Liver (tissue), 9 donors: ENCODE results near the gene GLT1D1. TPM values are rescaled to one million over a fixed set of nuclear protein-coding genes. Genes with fewer than 3 reads are reported as not detected.
"Not testable (repeated sequence)": the region's sequence is repeated elsewhere in the genome, so short reads cannot be mapped to it uniquely, and the experiment has no call there.

Source experiments
- DNase-seq: peaks from one replicate; pipeline ENCODE4 v3.0.0-alpha.2; 2017; ENCODE audit warnings: low spot score
- H3K27ac ChIP-seq, 2 donors: one replicate each; pipeline ENCODE4 v1.7.0; 2013; ENCODE audit warnings: inconsistent platforms in 2 of 2, low read length in 2 of 2, control low read depth in 1 of 2, low read depth in 1 of 2, mild to moderate bottlenecking in 1 of 2
- H3K27me3 ChIP-seq, 4 donors: one replicate each; pipeline versions ENCODE4 v1.6.1 to v1.7.0; 2013; ENCODE audit warnings: low read length in 3 of 4, inconsistent platforms in 1 of 4, mild to moderate bottlenecking in 1 of 4, moderate library complexity in 1 of 4; ENCODE audit not compliant: control insufficient read depth in 4 of 4, insufficient read depth in 4 of 4
- H3K36me3 ChIP-seq, 4 donors: one replicate each; pipeline versions ENCODE4 v1.6.1 to v1.7.0; 2013; ENCODE audit warnings: low read length in 3 of 4, mild to moderate bottlenecking in 3 of 4, low read depth in 1 of 4, moderate library complexity in 1 of 4; ENCODE audit not compliant: control insufficient read depth in 4 of 4, insufficient read depth in 3 of 4
- H3K4me1 ChIP-seq, 4 donors: one replicate each; pipeline versions ENCODE4 v1.6.1 to v1.7.0; 2013; ENCODE audit warnings: low read length in 3 of 4, mild to moderate bottlenecking in 3 of 4, moderate library complexity in 1 of 4; ENCODE audit not compliant: control insufficient read depth in 4 of 4, insufficient read depth in 4 of 4
- H3K4me3 ChIP-seq, 3 donors: one replicate each; pipeline versions ENCODE4 v1.6.1 to v1.7.0; 2013; ENCODE audit warnings: low read length in 3 of 3, control low read depth in 1 of 3, low read depth in 1 of 3, mild to moderate bottlenecking in 1 of 3
- H3K9ac ChIP-seq, 2 donors: one replicate each; pipeline ENCODE4 v1.7.0; 2013; ENCODE audit warnings: low read length in 2 of 2, mild to moderate bottlenecking in 2 of 2, moderate library complexity in 2 of 2, control low read depth in 1 of 2, low read depth in 1 of 2
- H3K9me3 ChIP-seq, 4 donors: one replicate each; pipeline versions ENCODE4 v1.6.1 to v1.7.0; 2013; ENCODE audit warnings: low read length in 3 of 4; ENCODE audit not compliant: control insufficient read depth in 4 of 4
- FOXA2 ChIP-seq: IDR thresholded peaks from 2 replicates; pipeline ENCODE4 v1.6.1; 2016; ENCODE audit warnings: antibody characterized with exemption
- GABPA ChIP-seq, 2 donors: IDR thresholded peaks in 1 of 2; conservative IDR thresholded peaks in 1 of 2; 2 replicates each; pipeline ENCODE4 v1.6.1; 2016; ENCODE audit warnings: antibody characterized with exemption in 2 of 2, mild to moderate bottlenecking in 1 of 2, moderate library complexity in 1 of 2
- HNF4A ChIP-seq, 2 donors: conservative IDR thresholded peaks; 2 replicates each; pipeline ENCODE4 v1.6.1; 2016; ENCODE audit warnings: antibody characterized with exemption in 2 of 2, mild to moderate bottlenecking in 2 of 2
- HNF4G ChIP-seq: IDR thresholded peaks from 2 replicates; pipeline ENCODE4 v1.6.1; 2016; ENCODE audit warnings: antibody characterized with exemption
- JUND ChIP-seq, 2 donors: IDR thresholded peaks; 2 replicates each; pipeline ENCODE4 v1.6.1; 2016; ENCODE audit warnings: antibody characterized with exemption in 2 of 2
- RAD21 ChIP-seq, 2 donors: IDR thresholded peaks; 2 replicates each; pipeline ENCODE4 v1.6.1; 2016; ENCODE audit warnings: antibody characterized with exemption in 2 of 2, mild to moderate bottlenecking in 2 of 2
- REST ChIP-seq: IDR thresholded peaks from 2 replicates; pipeline ENCODE4 v1.6.1; 2016; ENCODE audit warnings: antibody characterized with exemption, mild to moderate bottlenecking
- RXRA ChIP-seq, 2 donors: IDR thresholded peaks; 2 replicates each; pipeline ENCODE4 v1.6.1; 2017 to 2018; ENCODE audit warnings: antibody characterized with exemption in 2 of 2, mild to moderate bottlenecking in 1 of 2
- SP1 ChIP-seq: IDR thresholded peaks from 2 replicates; pipeline ENCODE4 v1.6.1; 2018; ENCODE audit warnings: antibody characterized with exemption, mild to moderate bottlenecking
- TAF1 ChIP-seq: conservative IDR thresholded peaks from 2 replicates; pipeline ENCODE4 v1.6.1; 2016; ENCODE audit warnings: antibody characterized with exemption, mild to moderate bottlenecking
- WGBS: extraction: QIAGEN DNeasy Blood & Tissue Kit; methylation state at CpG from one replicate; pipeline ENCODE4 v1.1.7; 2013; 5-methylcytosine and 5-hydroxymethylcytosine counted together
- polyA plus RNA-seq, 2 donors: library from polyadenylated mRNA; stranded (reverse) in 1 of 2; unstranded in 1 of 2; fragments of 200-250 nt in 1 of 2; fragments of >200 nt in 1 of 2; fragmentation: Nextera tagmentation in 1 of 2; extraction: Ambion mirVana in 1 of 2; gene quantifications; one replicate each; pipeline versions ENCODE4 v1.2.1 to v1.2.3, GENCODE V29; 2013 to 2015
- total RNA-seq, 2 donors: library from RNA; depleted of rRNA; stranded (reverse); fragments of >200 nt; gene quantifications; one replicate each; pipeline ENCODE4 v1.2.3, GENCODE V29; 2014
- TF ChIP-seq, protein P1 (sequence below): IDR thresholded peaks from 2 replicates; pipeline ENCODE4 v1.6.1; 2016; ENCODE audit warnings: antibody characterized with exemption
- TF ChIP-seq, protein P2 (sequence below): fragments of 150-350 bp; IDR thresholded peaks from 2 replicates; pipeline ENCODE4 v1.5.1; 2017; ENCODE audit warnings: improper control_type of control experiment, low read depth, low read length; ENCODE audit not compliant: missing input control
- TF ChIP-seq, protein P3 (sequence below): IDR thresholded peaks from 2 replicates; pipeline ENCODE4 v1.6.1; 2016; ENCODE audit warnings: antibody characterized with exemption
- donor health status: healthy.
- donor health status: healthy.
- donor health status: healthy.
- donor health status: healthy.
- donor health status: healthy.

The GLT1D1 gene
- total and polyA plus RNA-seq, 4 donors: 10.4 to 17.7 (median 13.9) TPM

- no peak for DNase-seq
- TF ChIP-seq FOXA2 (no peak), SP1 (no peak), TAF1 (no peak), HNF4G (no peak), RAD21 (IDR thresholded peaks at IDR 0.05) (no peak), REST (no peak), HNF4A (conservative IDR thresholded peaks at IDR 0.05) (no peak), JUND (IDR thresholded peaks at IDR 0.05) (no peak), RXRA (IDR thresholded peaks at IDR 0.05) (no peak), GABPA (IDR thresholded peaks at IDR 0.05 in 1 of 2, conservative IDR thresholded peaks at IDR 0.05 in 1 of 2) (no peak)
- TF ChIP-seq, protein P1, sequence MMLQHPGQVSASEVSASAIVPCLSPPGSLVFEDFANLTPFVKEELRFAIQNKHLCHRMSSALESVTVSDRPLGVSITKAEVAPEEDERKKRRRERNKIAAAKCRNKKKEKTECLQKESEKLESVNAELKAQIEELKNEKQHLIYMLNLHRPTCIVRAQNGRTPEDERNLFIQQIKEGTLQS: no peak
- TF ChIP-seq, protein P2, sequence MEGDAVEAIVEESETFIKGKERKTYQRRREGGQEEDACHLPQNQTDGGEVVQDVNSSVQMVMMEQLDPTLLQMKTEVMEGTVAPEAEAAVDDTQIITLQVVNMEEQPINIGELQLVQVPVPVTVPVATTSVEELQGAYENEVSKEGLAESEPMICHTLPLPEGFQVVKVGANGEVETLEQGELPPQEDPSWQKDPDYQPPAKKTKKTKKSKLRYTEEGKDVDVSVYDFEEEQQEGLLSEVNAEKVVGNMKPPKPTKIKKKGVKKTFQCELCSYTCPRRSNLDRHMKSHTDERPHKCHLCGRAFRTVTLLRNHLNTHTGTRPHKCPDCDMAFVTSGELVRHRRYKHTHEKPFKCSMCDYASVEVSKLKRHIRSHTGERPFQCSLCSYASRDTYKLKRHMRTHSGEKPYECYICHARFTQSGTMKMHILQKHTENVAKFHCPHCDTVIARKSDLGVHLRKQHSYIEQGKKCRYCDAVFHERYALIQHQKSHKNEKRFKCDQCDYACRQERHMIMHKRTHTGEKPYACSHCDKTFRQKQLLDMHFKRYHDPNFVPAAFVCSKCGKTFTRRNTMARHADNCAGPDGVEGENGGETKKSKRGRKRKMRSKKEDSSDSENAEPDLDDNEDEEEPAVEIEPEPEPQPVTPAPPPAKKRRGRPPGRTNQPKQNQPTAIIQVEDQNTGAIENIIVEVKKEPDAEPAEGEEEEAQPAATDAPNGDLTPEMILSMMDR: no peak
- TF ChIP-seq, protein P3, sequence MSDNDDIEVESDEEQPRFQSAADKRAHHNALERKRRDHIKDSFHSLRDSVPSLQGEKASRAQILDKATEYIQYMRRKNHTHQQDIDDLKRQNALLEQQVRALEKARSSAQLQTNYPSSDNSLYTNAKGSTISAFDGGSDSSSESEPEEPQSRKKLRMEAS: no peak
- H3K4me1 ChIP-seq: no peaks in the 10 kb centered on the region
- H3K4me3 ChIP-seq: no peak overlapping the region
- 96% methylated on average over 10 of the region's 10 CpGs for WGBS
- no peaks in the 10 kb centered on the region for H3K9me3 ChIP-seq
- H3K36me3 ChIP-seq: no peaks in the 10 kb centered on the region
- no peak overlapping the region for H3K27ac ChIP-seq
- H3K9ac ChIP-seq: no peak overlapping the region
- H3K27me3 ChIP-seq: no peaks in the 10 kb centered on the region
These were observed 19.9 kb upstream of the GLT1D1 start for GRCh38 chr12:128833418-128833817.

- not testable (repeated sequence) for DNase-seq, H3K9me3 ChIP-seq, H3K4me3 ChIP-seq, H3K27me3 ChIP-seq, H3K36me3 ChIP-seq, H3K9ac ChIP-seq, H3K27ac ChIP-seq, H3K4me1 ChIP-seq
- WGBS: 81% methylated on average over 12 of the region's 12 CpGs
These were observed 13.4 kb upstream of the GLT1D1 start for GRCh38 chr12:128839885-128840284.
